Bone marrow (tissue), 2 donors: ENCODE measurements around the gene MOCS2.
A peak's percentile ranks its signal among the peaks of the same experiment; 100 is the strongest.
"Not testable (repeated sequence)": the region's sequence is repeated elsewhere in the genome, so short reads cannot be mapped to it uniquely, and the experiment has no call there.

ENCODE experiments used
- DNase-seq, 2 donors: peaks; one replicate each; lab custom pipeline; 2025; lab: John Stamatoyannopoulos, UW

The MOCS2 gene, protein sequence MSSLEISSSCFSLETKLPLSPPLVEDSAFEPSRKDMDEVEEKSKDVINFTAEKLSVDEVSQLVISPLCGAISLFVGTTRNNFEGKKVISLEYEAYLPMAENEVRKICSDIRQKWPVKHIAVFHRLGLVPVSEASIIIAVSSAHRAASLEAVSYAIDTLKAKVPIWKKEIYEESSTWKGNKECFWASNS

DNA sequence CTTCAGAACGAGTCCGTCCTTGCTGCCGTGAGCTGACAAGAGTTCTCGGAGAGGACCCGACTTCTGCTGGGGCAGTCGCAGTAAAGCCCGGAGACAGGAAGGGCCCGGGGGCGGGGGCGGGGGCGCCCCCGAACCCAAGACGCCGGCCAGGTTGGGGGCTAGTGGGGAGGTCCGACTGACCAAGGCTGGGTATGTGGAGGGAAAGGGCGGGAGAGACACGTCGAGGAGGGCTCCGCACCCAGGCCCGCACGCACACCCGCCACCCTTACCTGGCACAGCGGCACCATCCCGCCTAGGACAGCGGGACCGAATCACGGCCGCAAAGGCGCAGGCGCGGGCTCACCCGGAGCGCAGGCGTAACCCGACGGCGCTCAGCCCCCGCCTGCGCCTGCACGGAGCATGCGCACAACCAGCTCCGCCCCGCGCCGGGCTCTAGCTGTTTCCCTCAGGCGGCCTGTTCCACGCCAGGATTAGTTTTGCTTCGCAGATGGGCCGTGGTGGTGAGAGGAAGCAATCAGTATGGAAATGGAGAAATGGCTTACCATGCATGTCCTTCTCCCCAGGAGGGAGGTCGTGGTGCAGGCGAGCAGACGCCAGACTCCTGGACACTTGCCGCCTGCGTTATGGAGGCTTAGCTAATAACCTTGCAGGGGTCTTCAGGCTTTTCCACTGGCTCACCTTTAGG is at the start of gene MOCS2:
Gene MOCS2, minus strand, starts transcription at position 315 of the 685 bp plus-strand sequence. CDS start 2,583 bp downstream, outside the sequence.
- DNase-seq = peak; percentile 45 to 67

DNA sequence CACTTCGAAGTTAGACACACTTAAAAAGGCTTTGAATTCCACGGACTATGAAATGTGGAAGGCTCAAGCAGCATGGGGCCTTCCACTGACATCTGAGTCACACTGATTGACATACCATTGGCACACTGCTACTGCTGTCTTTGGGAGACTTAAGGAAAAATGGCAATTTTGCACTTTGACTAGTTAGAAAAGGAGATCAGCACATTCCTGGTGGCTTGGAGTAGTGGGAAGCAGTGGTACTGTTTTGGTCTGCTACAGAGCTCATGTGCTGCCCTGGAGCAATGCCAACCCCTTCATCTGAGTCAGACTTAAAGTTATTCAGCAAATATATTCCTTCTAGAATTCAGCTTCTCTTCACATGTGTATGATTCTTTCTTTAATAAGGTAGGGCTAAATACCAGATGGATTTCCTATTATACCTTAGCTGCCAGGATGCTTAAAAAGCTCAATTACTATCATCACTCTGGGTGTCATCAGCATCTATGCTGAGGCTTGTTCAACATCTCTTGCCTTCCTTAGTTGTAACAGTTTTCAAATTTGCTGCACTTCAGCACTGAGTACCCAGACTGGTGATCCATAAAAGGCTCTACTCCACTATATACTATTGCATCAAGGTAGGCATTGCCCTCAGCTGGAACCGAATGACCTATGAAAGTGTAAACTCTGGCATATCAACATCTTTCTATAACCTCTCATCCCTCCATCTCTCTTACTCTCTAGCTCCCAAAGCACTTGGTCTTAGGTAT is 42.3 kb upstream of the MOCS2 start:
- DNase-seq = no peak

DNA sequence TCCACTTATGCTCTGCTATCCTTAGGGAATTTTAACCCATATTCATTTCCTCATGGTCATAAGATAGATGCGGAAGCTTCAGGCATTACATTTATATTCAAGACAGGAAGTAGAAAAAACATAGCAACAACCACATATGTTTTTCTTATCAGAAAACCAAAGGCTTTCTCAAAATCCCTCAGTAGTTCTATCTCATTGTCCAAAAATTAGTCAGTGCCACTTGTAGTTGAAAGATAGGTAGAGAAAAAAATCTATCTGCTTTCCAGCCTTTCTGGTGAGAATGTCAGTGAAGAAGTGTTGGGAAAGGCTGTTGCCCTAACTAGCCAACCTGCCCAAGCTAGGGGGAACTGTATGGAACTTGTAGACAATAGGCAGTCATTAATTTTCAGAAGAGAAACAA is 23.5 kb upstream of the MOCS2 start:
- no peak for DNase-seq

DNA sequence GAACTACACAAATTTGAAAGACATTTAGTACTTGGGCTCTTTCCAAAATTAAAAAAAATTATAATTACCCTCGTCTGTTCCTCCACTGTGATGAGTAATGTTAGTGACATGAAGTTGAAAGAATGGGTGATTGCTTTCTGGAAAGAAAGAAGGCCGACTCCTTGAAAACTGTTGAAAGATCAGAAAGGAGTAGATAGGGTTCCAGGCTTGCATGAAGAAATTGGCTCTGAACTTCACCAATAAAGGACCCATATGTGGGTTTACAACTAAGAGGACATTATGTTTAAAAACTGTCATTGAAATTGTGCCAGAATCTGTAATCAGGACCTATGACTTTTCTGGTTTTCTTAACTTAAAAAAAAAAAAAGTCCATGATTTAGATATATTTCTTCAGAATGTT is 20.7 kb upstream of the MOCS2 start:
- DNase-seq = no peak

DNA sequence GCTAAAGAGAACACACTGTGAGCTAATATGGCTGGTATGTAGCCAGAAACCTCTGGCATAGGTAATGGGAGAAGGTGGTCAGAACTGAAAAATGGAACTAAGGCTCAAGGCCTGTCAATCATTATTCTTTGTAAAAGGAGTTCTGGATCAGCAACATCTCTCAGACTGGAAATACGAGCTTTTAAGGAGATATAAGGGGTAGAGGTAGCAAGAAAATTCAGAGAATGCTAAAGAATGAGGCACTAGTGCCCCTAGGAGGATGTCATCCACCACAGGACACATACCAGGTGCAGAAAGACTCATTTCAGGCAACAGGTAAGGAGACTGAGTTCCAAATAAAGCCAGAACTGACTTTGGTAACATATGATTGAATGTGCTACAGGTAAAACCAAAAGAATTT is 18.9 kb upstream of the MOCS2 start:
- no peak for DNase-seq

DNA sequence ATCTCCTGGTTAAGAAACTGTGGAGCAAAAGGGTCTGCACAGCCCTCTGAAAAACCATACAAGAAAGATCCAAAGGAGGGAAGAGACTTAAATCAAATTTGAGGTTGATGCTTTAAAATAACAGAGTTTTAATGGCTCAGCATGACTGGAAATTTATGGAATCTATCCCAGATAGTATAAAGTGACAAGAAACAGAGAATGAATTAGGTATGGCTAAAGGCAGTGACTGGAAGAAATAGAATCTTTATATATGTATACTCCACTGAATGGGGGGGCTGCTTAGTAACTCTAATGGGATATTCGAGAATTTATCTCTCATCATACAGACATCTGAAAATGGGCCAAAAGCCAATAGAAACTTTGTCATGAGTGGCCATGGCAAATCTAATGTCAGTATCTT is 17.6 kb upstream of the MOCS2 start:
- no peak for DNase-seq

DNA sequence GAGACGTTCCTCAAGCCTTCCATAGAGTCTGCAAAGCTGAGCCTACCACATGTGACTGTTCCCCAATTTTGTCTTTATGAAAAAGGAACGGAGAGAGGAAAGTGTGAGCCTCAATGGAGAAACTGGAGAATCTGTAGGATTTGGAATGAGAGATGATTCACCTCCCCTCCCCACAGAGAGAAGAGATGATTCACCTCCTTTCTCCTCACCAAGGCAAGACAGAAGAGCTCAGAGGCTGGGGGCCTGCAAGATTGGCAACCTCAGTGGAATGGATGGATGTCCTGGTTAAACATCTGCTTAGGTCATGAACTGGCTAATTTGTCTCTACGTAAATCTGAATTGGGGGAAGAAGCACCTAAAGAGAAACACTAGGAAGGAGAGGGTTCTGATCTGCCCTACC is 17.0 kb upstream of the MOCS2 start:
- no peak for DNase-seq

DNA sequence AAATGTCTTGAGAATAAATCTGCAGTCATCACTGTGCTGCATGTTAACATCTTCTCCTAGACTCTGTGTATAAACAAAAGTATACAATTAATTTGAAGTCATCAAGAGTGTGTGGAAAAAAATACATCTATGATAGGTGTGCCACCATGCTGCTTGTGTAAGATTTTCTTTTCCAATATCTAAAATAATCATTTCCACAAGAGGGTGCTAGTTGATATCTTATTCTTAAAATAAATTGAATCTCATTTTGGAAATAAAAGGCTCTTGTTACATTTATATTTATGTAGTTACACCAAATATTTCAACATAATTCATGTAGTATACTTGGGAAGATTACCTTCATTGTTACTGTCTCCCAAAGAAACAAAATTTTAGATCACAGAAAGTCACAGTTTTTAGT is 14.1 kb upstream of the MOCS2 start:
- no peak for DNase-seq

DNA sequence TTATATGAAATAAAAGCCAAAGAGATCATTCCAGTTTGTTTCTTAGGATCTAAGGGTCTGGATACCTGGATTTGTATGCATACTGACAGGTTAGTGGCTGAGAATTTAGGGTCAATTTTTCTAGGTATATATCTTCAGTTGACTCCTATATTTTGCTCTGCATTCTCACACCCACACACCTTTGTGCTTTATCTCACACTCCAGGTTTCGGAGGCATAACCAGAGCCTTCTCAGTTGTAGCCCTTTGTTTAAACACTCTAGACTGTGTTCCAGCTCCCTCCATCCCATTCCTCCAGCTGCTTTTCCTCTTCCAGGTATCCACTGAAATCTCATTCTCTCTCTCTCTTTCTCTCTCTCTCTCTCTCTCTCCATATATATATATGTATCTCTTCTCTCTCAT is 10.6 kb upstream of the MOCS2 start:
- DNase-seq = no peak

DNA sequence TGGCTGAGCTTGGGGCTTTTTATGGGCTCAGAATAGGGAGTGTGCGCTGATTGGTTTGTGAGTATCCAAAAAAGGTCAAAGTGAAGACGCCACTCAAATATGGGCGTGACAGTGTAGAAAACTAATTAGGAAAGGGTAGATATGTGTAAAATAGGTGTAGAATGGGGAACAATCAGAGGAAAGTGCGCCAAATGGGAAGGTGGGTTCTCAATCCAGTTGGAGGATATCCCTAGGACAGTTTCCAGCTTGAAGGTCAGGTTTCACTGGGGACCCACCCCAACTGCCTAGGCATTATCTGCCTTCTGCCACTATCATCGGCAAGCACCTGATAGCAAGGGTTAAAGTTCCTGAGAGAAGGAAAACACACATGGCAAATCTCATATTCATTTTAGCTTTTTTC is 9.3 kb upstream of the MOCS2 start:
- DNase-seq = no peak

DNA sequence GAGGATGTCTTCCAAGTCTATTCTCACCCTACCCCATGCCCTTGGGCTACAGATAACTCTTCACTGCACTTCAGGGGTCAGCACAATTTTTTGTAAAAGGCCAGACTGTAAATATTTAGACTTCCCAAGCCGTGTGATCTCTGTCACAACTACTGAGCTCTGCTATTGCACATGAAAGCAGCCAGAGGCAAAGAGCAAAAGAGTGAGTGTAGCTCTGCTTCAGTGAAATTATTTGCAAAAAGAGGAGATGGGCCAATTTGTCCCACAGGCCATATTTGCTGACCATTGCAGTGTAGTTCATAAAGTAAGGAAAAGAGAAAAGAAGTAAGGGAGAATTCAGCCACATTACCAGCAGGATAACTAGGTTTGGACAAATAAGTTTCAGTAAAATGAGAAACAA is 7.0 kb upstream of the MOCS2 start:
- DNase-seq = no peak

DNA sequence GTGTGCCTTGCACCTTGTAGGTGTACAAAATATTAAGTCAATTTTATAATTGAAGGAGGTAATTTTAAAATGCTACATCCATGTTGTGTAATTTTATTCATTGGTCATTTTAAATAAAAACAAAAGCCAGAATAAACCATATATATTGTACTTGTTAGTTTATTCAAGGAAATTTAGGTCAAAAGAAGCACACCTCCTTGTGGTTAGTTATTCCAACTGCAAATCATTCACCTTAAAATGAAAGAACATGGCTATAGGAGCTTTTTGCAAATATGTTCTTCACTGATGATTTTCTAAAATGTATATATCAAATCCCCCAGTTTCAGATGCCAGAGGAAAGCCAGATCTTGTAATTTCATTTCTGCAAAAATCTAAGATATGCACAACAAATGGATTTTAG is 5.4 kb upstream of the MOCS2 start:
- DNase-seq = no peak

DNA sequence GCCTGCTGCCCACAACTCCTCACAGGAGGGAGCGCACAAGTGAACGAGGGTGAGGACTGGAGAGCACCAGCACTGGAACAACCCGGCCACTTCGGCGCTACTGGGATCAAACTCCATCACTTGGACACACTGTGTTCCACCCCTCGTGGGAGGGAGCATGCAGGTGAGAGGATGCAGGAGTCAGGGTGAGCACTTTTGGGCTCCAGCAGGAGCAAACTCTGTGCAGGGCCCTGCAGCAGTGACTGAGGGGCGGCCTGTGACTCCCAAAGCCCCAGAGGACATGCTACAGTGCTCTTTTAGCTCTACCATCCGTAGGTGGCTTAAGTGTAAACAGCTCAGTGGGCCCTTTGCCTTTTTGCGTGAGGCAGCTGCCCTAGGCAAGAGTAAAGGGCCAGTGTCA is 4.4 kb upstream of the MOCS2 start:
- no peak for DNase-seq

DNA sequence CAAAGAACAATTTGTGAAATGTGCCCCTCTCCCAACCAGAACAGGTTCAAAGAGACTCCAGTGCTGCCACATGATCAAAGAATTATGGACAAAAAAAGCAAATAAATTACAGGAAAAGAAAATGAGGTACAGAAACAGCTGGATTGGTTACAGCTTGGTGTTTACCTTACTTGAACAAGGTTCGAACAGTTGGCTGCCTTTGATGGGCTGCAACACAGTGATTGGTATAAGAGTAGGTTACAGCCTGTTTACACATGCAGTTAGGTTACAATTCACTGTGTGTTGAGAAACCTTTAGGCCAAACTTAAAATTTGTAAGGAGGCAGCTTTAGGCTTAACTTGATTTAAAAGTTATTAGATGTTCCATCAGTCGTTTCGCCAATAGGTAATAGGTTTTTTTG is 3.4 kb upstream of the MOCS2 start:
- DNase-seq = no peak

DNA sequence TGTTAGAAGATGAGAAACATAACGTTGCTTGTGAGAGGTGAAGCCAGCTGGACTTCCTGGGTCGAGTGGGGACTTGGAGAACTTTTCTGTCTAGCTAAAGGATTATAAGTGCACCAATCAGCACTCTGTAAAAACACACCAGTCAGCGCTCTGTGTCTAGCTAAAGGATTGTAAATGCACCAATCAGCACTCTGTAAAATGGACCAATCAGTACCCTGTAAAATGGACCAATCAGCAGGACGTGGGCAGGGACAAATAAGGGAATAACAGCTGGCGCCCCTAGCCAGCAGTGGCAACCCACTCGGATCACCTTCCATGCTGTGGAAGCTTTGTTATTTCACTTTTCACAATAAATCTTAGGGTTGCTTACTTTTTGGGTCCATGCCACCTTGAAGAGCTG is 2.8 kb upstream of the MOCS2 start:
- not testable (repeated sequence) for DNase-seq

DNA sequence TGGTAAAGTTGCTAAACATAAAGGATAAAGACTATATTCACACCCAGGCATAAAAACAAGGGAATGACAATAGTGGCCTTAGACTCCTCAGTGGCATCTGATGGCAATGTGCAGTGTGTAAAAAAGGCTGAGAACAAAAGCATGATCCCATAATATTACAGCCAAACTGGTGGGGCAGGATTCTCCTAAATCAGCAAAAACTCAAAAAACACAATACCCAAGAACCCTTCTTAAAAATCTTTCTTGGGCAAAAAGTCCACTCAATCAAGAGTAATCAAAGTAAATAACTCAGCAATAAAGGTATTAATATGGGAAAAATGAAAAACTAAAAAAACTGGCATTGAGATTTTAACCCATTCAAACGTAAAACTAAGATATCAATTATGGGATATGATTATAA is 1.6 kb upstream of the MOCS2 start:
- no peak for DNase-seq

DNA sequence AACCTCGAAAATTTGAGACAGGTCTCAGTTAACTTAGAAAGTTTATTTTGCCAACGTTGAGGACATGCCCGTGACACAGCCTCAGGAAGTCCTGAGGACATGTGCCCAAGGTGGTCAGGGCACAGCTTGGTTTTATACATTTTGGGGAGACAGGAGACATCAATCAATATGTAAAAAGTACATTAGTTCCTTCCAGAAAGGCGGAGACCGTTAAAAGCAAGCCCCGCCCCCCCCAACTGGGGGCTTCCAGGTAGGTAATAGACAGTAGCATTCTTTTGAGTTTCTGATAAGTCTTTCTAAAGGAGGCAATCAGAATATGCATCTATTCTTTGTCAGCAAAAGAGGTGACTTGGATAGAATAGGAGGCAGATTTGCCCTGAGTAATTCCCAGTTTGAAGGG is 599 bp upstream of the MOCS2 start:
- DNase-seq = no peak

DNA sequence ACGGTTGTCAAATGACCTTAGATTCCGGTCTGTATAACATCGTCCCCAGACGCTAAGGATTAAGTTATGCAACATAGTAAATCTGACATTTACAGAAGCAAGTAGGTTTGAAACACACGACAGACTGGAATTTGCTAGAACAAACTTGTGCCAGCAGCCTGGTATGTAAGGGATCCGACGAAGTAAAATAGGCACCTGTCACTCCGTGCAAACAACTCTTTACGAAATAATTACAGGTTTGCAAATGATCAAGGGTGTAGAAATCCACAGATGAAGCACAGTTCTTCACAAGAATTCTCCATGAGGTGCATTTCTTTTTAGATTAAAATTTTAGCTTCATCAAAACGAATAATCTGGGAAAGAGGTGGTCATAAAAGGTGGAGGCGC is 508 bp downstream of the MOCS2 start:
- DNase-seq = no peak

DNA sequence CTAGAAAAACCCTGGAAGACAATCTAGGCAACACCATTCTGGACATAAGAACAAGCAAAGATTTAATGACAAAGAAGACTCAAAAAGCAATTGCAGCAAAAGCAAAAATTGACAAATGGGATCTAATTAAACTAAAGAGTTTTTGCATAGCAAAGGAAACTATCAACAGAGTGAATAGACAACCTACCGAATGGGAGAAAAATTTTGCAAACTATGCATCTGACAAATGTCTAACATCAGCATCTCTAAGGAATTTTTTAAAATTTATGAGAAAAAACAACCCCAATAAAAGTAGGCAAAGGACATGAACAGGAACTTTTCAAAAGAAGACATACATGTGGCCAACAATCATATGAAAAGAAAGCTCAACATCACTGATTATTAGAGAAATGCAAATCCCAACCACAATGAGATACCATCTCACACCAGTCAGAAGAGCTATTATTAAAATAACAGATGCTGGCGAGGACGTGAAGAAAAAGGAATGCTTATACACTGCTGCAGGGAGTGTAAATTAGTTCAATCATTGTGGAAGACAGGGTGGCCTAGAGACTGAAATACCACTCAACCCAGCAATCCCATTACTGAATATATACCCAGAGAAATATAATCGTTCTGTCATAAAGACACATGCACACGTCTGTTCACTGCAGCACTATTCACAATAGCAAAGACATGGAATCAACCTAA is 3.8 kb downstream of the MOCS2 start:
- no peak for DNase-seq

DNA sequence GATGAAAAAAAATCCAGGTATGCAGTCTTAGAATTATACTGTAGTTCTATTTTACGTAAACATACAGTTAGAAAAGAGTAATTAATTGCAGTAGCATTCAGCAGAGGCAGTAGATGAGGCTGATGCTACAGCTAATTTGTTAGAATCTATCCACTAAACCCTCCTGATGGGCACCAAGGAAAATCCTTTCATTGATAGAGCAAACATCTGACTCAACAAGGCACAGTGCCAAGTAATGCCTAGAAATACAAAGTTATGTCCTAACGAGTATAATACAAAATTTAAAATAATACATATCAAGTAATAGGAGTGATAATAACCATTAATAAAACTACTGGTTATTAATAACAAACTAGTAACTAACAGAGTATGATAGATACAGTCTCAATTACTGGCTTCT is 9.0 kb downstream of the MOCS2 start:
- no peak for DNase-seq

DNA sequence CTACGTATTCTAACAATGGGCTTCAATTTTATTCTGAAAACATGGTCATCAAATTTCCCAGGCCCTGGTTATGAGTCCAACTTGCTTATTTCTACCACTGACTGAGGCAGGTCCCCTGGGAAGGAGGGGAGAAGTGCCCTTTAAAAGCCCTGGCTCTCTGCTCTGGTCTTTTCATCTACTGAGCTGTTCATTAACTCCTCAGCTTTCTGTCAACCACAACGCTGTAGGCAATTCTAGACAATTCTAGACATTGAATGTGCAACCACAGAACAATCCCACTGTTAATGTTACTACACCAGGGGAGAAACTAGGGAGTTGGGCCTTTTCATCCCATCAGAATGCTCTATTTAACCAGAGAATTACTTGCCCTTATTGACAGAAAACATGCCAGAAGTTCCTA is 10.0 kb downstream of the MOCS2 start:
- no peak for DNase-seq

DNA sequence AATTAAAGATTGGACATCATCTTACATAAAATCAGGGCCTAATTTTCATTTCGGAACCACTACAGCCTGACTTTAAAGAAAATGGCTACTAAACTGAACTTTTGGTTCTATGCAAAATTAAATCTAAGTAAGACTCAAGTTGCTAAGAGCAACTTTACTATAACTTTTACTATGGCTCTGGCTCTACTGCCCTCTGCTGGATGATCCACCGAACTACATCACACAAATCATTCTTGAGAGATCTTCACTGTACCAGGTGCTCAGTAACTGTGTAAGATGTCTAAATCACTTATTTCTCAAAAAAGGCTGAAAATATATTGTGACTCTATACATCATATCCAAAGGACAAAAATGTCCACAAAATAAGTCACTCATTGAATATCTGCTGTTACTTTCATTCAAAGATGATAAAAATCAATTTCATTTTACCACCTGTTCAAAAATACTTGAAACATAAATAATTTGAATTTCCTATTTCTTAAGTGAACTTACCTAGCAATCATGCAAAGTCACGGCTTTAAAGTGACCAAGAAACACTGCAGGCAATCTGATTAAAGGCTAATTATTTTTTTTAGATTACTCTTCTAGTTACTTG is 13.5 kb downstream of the MOCS2 start:
- peak in 1 of 2 donors; percentile 20 for DNase-seq

DNA sequence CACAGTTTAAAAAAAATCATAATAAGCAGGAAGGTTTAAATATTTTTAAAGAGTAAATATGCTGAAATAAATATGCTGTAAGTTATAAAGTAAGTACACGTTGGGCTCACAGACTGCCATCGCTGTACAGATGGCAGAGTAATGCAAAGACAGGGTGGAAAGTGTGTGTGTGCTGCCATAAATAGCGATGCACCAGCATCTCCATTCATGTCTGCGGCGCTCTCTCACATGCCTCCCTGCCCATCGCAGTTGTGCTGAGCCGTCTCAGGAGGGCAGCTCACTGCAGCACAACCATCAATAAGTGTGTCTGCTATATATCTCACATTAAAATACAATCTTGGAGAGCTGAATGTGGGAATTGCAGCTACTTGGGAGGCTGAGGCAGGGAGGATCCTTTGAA is 14.3 kb downstream of the MOCS2 start:
- DNase-seq = no peak
